NK-92 (cell line): ENCODE data around the gene TMEM9.
"Not testable (repeated sequence)": the region's sequence is repeated elsewhere in the genome, so short reads cannot be mapped to it uniquely, and the experiment has no call there.

Experiments
- DNase-seq: peaks from one replicate; lab custom pipeline; 2025; ENCODE audit not compliant: unreplicated experiment; lab: John Stamatoyannopoulos, UW

The TMEM9 gene

GRCh38 chr1:201173736-201174135 is 19.5 kb upstream of the TMEM9 start:
- DNase-seq, result no peak

GRCh38 chr1:201172999-201173610 is 18.8 kb upstream of the TMEM9 start:
- DNase-seq, result no peak

GRCh38 chr1:201172326-201172725 is 18.1 kb upstream of the TMEM9 start:
- no peak for DNase-seq

- no peak for DNase-seq
Observed at GRCh38 chr1:201171063-201172036, 17.1 kb upstream of the TMEM9 start.

- no peak for DNase-seq
Observed at GRCh38 chr1:201170533-201171062, 16.3 kb upstream of the TMEM9 start.

GRCh38 chr1:201169971-201170532 is 15.8 kb upstream of the TMEM9 start:
- DNase-seq, result no peak

- no peak for DNase-seq
Observed at GRCh38 chr1:201169203-201169602, 14.9 kb upstream of the TMEM9 start.

GRCh38 chr1:201167041-201167991 is 13.0 kb upstream of the TMEM9 start:
- no peak for DNase-seq

- no peak for DNase-seq
Observed at GRCh38 chr1:201164645-201165044, 10.4 kb upstream of the TMEM9 start.

- DNase-seq, result no peak
Observed at GRCh38 chr1:201163707-201164106, 9.4 kb upstream of the TMEM9 start.

GRCh38 chr1:201163036-201163435 is 8.8 kb upstream of the TMEM9 start:
- DNase-seq, result not testable (repeated sequence)

- no peak for DNase-seq
Observed at GRCh38 chr1:201157949-201158348, 3.7 kb upstream of the TMEM9 start.

- DNase-seq, result no peak
Observed at GRCh38 chr1:201156819-201157218, 2.5 kb upstream of the TMEM9 start.

GRCh38 chr1:201156346-201156745 is 2.1 kb upstream of the TMEM9 start:
- DNase-seq, result no peak

- DNase-seq, result no peak
Observed at GRCh38 chr1:201155354-201155753, 1.1 kb upstream of the TMEM9 start.

- no peak for DNase-seq
Observed at GRCh38 chr1:201153474-201154388, 543 bp downstream of the TMEM9 start.

GRCh38 chr1:201149400-201149799 is 4.9 kb downstream of the TMEM9 start:
- DNase-seq, result no peak

GRCh38 chr1:201147396-201148015 is 6.8 kb downstream of the TMEM9 start:
- DNase-seq, result no peak
